ENCODE measurements around the gene MAD1L1.

DNA sequence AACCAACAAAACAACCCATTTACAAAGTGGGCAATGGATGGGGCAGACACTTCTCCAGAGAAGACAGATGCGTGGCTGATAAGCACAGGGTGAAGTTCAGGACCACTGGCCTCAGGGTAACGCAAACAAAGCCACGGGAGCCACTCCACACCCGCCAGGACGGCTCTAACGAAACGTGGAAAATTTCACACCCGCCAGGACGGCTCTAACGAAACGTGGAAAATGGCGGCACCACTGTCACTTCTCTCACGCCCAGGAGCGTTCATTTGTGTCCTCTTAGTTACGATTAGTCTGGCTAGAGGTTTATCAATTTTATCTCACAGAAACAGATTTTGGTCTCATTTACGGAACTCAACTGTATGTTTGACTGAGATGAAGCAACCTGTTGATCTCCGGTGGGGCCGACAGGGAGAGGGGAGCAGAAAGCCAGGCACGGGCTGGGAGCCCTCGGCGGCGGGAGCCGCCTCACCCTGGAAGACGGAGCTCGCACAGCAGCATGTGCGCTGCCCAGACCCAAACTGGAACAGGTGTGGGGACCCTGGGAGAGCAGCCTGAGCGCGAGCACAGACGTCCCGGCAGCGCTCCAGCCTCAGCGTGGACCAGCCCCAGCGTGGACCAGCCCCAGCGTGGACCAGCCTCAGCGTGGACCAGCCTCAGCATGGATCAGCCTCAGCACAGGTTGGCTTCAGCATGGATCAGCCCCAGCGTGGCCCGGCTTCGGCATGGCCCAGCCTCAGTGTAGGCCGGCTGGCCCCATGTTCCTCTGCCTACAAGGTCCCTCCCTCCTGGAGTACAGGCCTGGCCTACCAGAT is 243.5 kb downstream of the MAD1L1 start:
- TF ChIP-seq POLR2A (IDR thresholded peaks at IDR 0.05) = no peak
- TF ChIP-seq, protein P1, sequence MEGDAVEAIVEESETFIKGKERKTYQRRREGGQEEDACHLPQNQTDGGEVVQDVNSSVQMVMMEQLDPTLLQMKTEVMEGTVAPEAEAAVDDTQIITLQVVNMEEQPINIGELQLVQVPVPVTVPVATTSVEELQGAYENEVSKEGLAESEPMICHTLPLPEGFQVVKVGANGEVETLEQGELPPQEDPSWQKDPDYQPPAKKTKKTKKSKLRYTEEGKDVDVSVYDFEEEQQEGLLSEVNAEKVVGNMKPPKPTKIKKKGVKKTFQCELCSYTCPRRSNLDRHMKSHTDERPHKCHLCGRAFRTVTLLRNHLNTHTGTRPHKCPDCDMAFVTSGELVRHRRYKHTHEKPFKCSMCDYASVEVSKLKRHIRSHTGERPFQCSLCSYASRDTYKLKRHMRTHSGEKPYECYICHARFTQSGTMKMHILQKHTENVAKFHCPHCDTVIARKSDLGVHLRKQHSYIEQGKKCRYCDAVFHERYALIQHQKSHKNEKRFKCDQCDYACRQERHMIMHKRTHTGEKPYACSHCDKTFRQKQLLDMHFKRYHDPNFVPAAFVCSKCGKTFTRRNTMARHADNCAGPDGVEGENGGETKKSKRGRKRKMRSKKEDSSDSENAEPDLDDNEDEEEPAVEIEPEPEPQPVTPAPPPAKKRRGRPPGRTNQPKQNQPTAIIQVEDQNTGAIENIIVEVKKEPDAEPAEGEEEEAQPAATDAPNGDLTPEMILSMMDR (IDR thresholded peaks at IDR 0.05) = no peak
